Measurements from ENCODE around the gene MANBA. TPM values are rescaled to one million over a fixed set of nuclear protein-coding genes. Genes with fewer than 3 reads are reported as not detected.

Gene MANBA
- total RNA-seq, 1 experiment from 2014 or later, result 21.4 TPM

- peaks cover 0 to 3% (median 0%) of the 10 kb centered on the region in 3 experiments; a peak in 1 of 7 replicates for H3K36me3 Mint-ChIP-seq (ENCODE audit: insufficient read depth in 1 of 3, low read depth in 3 of 3)
- Histone ChIP-seq H3K27ac (ENCODE audit: insufficient read length, low read depth, low read length) (no peak overlapping the region), H3K9ac (ENCODE audit: extremely low read depth, insufficient read length, low read length) (no peak overlapping the region), H4K8ac (replicated peaks; ENCODE audit: insufficient read length, low read depth, low read length) (no peak overlapping the region), H2AK5ac (ENCODE audit: insufficient read length, low read length) (no peak overlapping the region), H2BK20ac (ENCODE audit: low read depth, low read length, poor library complexity, severe bottlenecking) (no peak overlapping the region), H3K9me3 (ENCODE audit: control insufficient read depth, low read depth, low read length) (no peaks in the 10 kb centered on the region), H3K4me2 (ENCODE audit: insufficient read depth, insufficient read length, low read length) (no peak overlapping the region), H3K79me2 (ENCODE audit: insufficient read depth, low read length) (no peaks in the 10 kb centered on the region), H2BK12ac (ENCODE audit: insufficient read length, low read depth, low read length) (no peak overlapping the region), H3K18ac (ENCODE audit: insufficient read length, low read depth, low read length) (no peak overlapping the region), H2BK5ac (ENCODE audit: insufficient read length, low read length) (no peak overlapping the region), H3K14ac (ENCODE audit: insufficient read depth, low read length) (no peak overlapping the region), H3K56ac (ENCODE audit: insufficient read length, low read depth, low read length) (no peak overlapping the region), H4K5ac (ENCODE audit: insufficient read length, low read depth, low read length) (no peak overlapping the region), H2BK15ac (ENCODE audit: low read depth, low read length) (no peak overlapping the region), H3K79me1 (ENCODE audit: insufficient read depth, low read depth, low read length, poor library complexity, severe bottlenecking) (no peaks in the 10 kb centered on the region), H3K23me2 (ENCODE audit: insufficient read length, low read depth, low read length, poor library complexity, severe bottlenecking) (no peaks in the 10 kb centered on the region), H2AFZ (ENCODE audit: low read length) (no peak overlapping the region), H4K20me1 (ENCODE audit: control insufficient read depth, insufficient read depth, insufficient read length) (no peaks in the 10 kb centered on the region), H4K91ac (ENCODE audit: insufficient read length, low read depth, low read length) (no peak overlapping the region), H3T11ph (ENCODE audit: low read length) (no peak overlapping the region), H3K4ac (ENCODE audit: low read depth, low read length) (no peak overlapping the region), H3K27me3 (ENCODE audit: insufficient read depth, low read length) (no peaks in the 10 kb centered on the region), H2BK120ac (ENCODE audit: low read depth, low read length, poor library complexity, severe bottlenecking) (no peak overlapping the region), H3K4me1 (ENCODE audit: insufficient read depth, low read length) (no peaks in the 10 kb centered on the region), H3K23ac (ENCODE audit: insufficient read length, low read depth, low read length) (no peak overlapping the region)
- no peak overlapping the region for H3K4me3 Mint-ChIP-seq
- DNase-seq, result no peak
- H3K27ac Mint-ChIP-seq, result no peak overlapping the region
- no peak for TF ChIP-seq CTCF (conservative IDR thresholded peaks at IDR 0.05)
- H3K27me3 Mint-ChIP-seq (ENCODE audit: low read depth), result no peaks in the 10 kb centered on the region
- H3K4me1 Mint-ChIP-seq, result peaks cover 0 to 7% of the 10 kb centered on the region in 2 experiments; a peak in 1 of 4 replicates
- H3K9me3 Mint-ChIP-seq, result no peaks in the 10 kb centered on the region
- no CpG with 5 or more reads among the region's 3 CpGs for WGBS (ENCODE audit: extremely low coverage, insufficient read length, low lambda C conversion rate)
These were observed 160.9 kb downstream of the MANBA start for GRCh38 chr4:102599886-102600285.
